Psoas muscle (tissue), 8 donors: ENCODE data around the gene SYNE2. TPM values are rescaled to one million over a fixed set of nuclear protein-coding genes. Genes with fewer than 3 reads are reported as not detected.

Experiments used
- ATAC-seq, 4 donors: fragments of 200-7000 bp; cut with Tn5 transposase; one replicate each; pipeline ENCODE4 v1.9.1; 2020; ENCODE audit warnings: moderate library complexity in 3 of 4, mild to moderate bottlenecking in 2 of 4
- DNase-seq, 2 donors: peaks; one replicate each; pipeline ENCODE4 v3.0.0-alpha.2; 2020
- H3K27ac ChIP-seq: fragments of 200-600 bp; one replicate; pipeline ENCODE4 v1.8.0; 2022
- H3K27me3 ChIP-seq, 3 donors: fragments of 200-600 bp in 1 of 3; one replicate each; pipeline versions ENCODE4 v1.6.1 to v1.8.0; 2013 to 2022; ENCODE audit warnings: low read length in 2 of 3, mild to moderate bottlenecking in 2 of 3, moderate library complexity in 1 of 3; ENCODE audit not compliant: insufficient read depth in 3 of 3
- H3K36me3 ChIP-seq, 2 donors: fragments of 200-600 bp in 1 of 2; one replicate each; pipeline versions ENCODE4 v1.6.1 to v1.8.0; 2013 to 2022; ENCODE audit warnings: low read depth in 1 of 2, mild to moderate bottlenecking in 1 of 2, moderate library complexity in 1 of 2; ENCODE audit not compliant: insufficient read depth in 1 of 2
- H3K4me1 ChIP-seq: fragments of 200-600 bp; one replicate; pipeline ENCODE4 v1.8.0; 2022
- H3K4me3 ChIP-seq: fragments of 200-600 bp; one replicate; pipeline ENCODE4 v1.8.0; 2022; ENCODE audit warnings: mild to moderate bottlenecking
- H3K9me3 ChIP-seq: fragments of 200-600 bp; one replicate; pipeline ENCODE4 v1.8.0; 2022
- CTCF ChIP-seq: fragments of 200-600 bp; IDR thresholded peaks from one replicate; pipeline ENCODE4 v1.8.0; 2022; ENCODE audit warnings: antibody characterized with exemption
- WGBS, 3 donors: extraction: QIAGEN DNeasy Blood & Tissue Kit; methylation state at CpG; one replicate each; pipeline versions ENCODE4 v1.1.6 to v1.1.7; 2013; 5-methylcytosine and 5-hydroxymethylcytosine counted together
- intact Hi-C, 2 donors: fragments of 100-400 bp; cut with DNase I; formaldehyde crosslinking; loops; one replicate each; pipeline versions ENCODE4 v1.11.0 to v1.14.2; 2022
- polyA plus RNA-seq, 3 donors: library from polyadenylated mRNA; stranded (reverse); fragments of 200-250 nt; gene quantifications; one replicate each; pipeline ENCODE4 v1.2.3, GENCODE V29; 2013
- total RNA-seq, 4 donors: library from RNA; stranded (reverse); fragmentation: NEBNext Ultra II Directional in 2 of 4; extraction: Animal tissue kit (Norgen Biotek cat#: 25700) in 2 of 4; gene quantifications; one replicate each; pipeline versions ENCODE4 v1.2.1 to v1.2.4, GENCODE V29; 2021 to 2023
- donor health status: healthy with polysubstance abuse.
- donor health status: DM: no; HTN: no; CAD: no; lungs with moderate emphysema.
- donor health status: Bipolar disorder and iron deficiency.
- donor health status: healthy.
- donor health status: DM: yes; HTN: yes; CAD: no.
- donor health status: DM: no; HTN: no; CAD: no.
- donor health status: DM: no; HTN: no; CAD: no.
- donor health status: DM: yes; HTN: yes; CAD: no.

The SYNE2 gene
- total and polyA plus RNA-seq, 7 donors, result 23.0 to 239 (median 150) TPM

- intact Hi-C loops, result no loop called here
- Histone ChIP-seq H3K9me3 (no peaks in the 10 kb centered on the region), H3K27ac (no peak overlapping the region), H3K4me1 (no peaks in the 10 kb centered on the region), H3K36me3 (peaks cover 0 to 19% of the 10 kb centered on the region in 2 donors), H3K4me3 (no peak overlapping the region), H3K27me3 (no peaks in the 10 kb centered on the region)
- no peak for TF ChIP-seq CTCF
- DNase-seq (no peak), ATAC-seq (no peak)
- WGBS, 3 donors, result 27 to 52% (median 50%) methylated on average over 1 of the region's 1 CpG
Measured at GRCh38 chr14:63912286-63912685, 59.5 kb downstream of the SYNE2 start.

GRCh38 chr14:63918411-63918810, 65.6 kb downstream of the SYNE2 start:
- H3K4me3 ChIP-seq, result no peak overlapping the region
- H3K27me3 ChIP-seq, result no peaks in the 10 kb centered on the region
- intact Hi-C loops, result no loop called here
- H3K4me1 ChIP-seq, result peaks cover 6% of the 10 kb centered on the region
- H3K36me3 ChIP-seq, result no peaks in the 10 kb centered on the region
- 91 to 94% (median 93%) methylated on average over 11 of the region's 11 CpGs for WGBS, 3 donors
- no peak for ATAC-seq
- no peaks in the 10 kb centered on the region for H3K9me3 ChIP-seq
- TF ChIP-seq CTCF, result no peak
- no peak overlapping the region for H3K27ac ChIP-seq
- no peak for DNase-seq

GRCh38 chr14:63922696-63923421, 70.1 kb downstream of the SYNE2 start:
- intact Hi-C loops, result no loop called here
- H3K27ac ChIP-seq, result no peak overlapping the region
- WGBS, 3 donors, result 67 to 87% (median 74%) methylated on average over 5 of the region's 5 CpGs

GRCh38 chr14:63923422-63923752, 70.6 kb downstream of the SYNE2 start:
- no peaks in the 10 kb centered on the region for H3K36me3 ChIP-seq
- TF ChIP-seq CTCF, result no peak
- peaks cover 6% of the 10 kb centered on the region for H3K4me1 ChIP-seq
- no peak overlapping the region for H3K4me3 ChIP-seq
- DNase-seq, result no peak
- no peaks in the 10 kb centered on the region for H3K9me3 ChIP-seq
- H3K27ac ChIP-seq, result no peak overlapping the region
- H3K27me3 ChIP-seq, result no peaks in the 10 kb centered on the region
- no peak for ATAC-seq
- intact Hi-C loops, result no loop called here

More at GRCh38 chr14:63922696-63923421, 70.1 kb downstream of the SYNE2 start:
- H3K9me3 ChIP-seq, result no peaks in the 10 kb centered on the region
- no peaks in the 10 kb centered on the region for H3K36me3 ChIP-seq
- H3K4me1 ChIP-seq, result peaks cover 6% of the 10 kb centered on the region
- no peak for TF ChIP-seq CTCF
- no peaks in the 10 kb centered on the region for H3K27me3 ChIP-seq
- DNase-seq (no peak), ATAC-seq (peak in 1 of 4 donors; percentile 44)
- no peak overlapping the region for H3K4me3 ChIP-seq

GRCh38 chr14:63924375-63924774, 71.6 kb downstream of the SYNE2 start:
- Histone ChIP-seq H3K27ac (no peak overlapping the region), H3K4me1 (peaks cover 6% of the 10 kb centered on the region), H3K27me3 (no peaks in the 10 kb centered on the region), H3K36me3 (no peaks in the 10 kb centered on the region), H3K9me3 (no peaks in the 10 kb centered on the region), H3K4me3 (no peak overlapping the region)
- TF ChIP-seq CTCF, result no peak
- intact Hi-C loops, result no loop called here
- ATAC-seq (no peak), DNase-seq (no peak)
